Measurements from ENCODE around the gene KIAA1549. TPM values are rescaled to one million over a fixed set of nuclear protein-coding genes. Genes with fewer than 3 reads are reported as not detected.

Gene KIAA1549
- total and polyA plus RNA-seq, 12 donors: 0.49 to 2.1 (median 1.6) TPM

DNA sequence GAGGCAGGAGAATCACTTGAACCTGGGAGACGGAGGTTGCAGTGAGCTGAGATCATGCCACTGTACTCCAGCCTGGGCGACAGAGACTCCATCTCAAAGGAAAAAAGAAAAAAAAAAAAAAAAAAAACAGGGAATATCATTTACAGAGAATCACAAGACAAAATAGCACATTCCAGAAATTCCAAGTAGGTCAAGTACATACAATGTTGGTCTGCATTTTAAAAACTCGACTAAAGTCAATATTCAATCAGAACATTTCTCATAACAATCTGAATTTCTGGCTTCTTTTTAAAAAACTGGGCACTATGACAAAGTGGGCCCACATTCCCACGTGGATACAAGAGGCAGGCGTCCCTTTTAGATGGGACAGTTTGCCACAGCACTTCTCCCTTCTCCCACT lies 41.9 kb upstream of the KIAA1549 start:
- Histone ChIP-seq H3K9me3 (no peaks in the 10 kb centered on the region), H3K27me3 (no peaks in the 10 kb centered on the region), H3K27ac (no peak overlapping the region), H3K4me3 (no peak overlapping the region), H3K36me3 (peaks cover 0 to 82% (median 18%) of the 10 kb centered on the region in 9 donors), H3K4me1 (no peaks in the 10 kb centered on the region)
- intact Hi-C loops (cut with DNase I): loop anchor here in 2 of 10 donors (5.0 kb wide), 2 partner anchors 39 to 54 kb away; no protein-coding TSS in a partner anchor
- TF ChIP-seq, protein P1, sequence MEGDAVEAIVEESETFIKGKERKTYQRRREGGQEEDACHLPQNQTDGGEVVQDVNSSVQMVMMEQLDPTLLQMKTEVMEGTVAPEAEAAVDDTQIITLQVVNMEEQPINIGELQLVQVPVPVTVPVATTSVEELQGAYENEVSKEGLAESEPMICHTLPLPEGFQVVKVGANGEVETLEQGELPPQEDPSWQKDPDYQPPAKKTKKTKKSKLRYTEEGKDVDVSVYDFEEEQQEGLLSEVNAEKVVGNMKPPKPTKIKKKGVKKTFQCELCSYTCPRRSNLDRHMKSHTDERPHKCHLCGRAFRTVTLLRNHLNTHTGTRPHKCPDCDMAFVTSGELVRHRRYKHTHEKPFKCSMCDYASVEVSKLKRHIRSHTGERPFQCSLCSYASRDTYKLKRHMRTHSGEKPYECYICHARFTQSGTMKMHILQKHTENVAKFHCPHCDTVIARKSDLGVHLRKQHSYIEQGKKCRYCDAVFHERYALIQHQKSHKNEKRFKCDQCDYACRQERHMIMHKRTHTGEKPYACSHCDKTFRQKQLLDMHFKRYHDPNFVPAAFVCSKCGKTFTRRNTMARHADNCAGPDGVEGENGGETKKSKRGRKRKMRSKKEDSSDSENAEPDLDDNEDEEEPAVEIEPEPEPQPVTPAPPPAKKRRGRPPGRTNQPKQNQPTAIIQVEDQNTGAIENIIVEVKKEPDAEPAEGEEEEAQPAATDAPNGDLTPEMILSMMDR (IDR thresholded peaks at IDR 0.05): no peak
- WGBS, 2 donors: 76 to 80% methylated on average over 5 of the region's 5 CpGs
- ATAC-seq (no peak), DNase-seq (no peak)

GRCh38 chr7:139022286-139022685 lies 41.1 kb upstream of the KIAA1549 start:
- Histone ChIP-seq H3K4me3 (no peak overlapping the region), H3K9me3 (no peaks in the 10 kb centered on the region), H3K27ac (no peak overlapping the region), H3K36me3 (peaks cover 0 to 74% (median 13%) of the 10 kb centered on the region in 9 donors), H3K27me3 (no peaks in the 10 kb centered on the region), H3K4me1 (peaks cover 0 to 2% (median 0%) of the 10 kb centered on the region in 9 donors)
- intact Hi-C loops (cut with DNase I): loop anchor here in 2 of 10 donors (5.0 kb wide), 2 partner anchors 40 to 55 kb away; no protein-coding TSS in a partner anchor
- DNase-seq (no peak), ATAC-seq (no peak)
- TF ChIP-seq, protein P1 (IDR thresholded peaks at IDR 0.05): no peak
- WGBS, 2 donors: 64 to 92% methylated on average over 4 of the region's 4 CpGs

- ATAC-seq (no peak), DNase-seq (no peak)
- peaks cover 0 to 40% (median 10%) of the 10 kb centered on the region in 9 donors for H3K36me3 ChIP-seq
- no peak overlapping the region for H3K4me3 ChIP-seq
- no peak overlapping the region for H3K27ac ChIP-seq
- H3K27me3 ChIP-seq: peaks cover 0 to 3% (median 0%) of the 10 kb centered on the region in 7 donors
- intact Hi-C loops (cut with DNase I): loop anchor here in 5 of 10 donors (5.0 kb wide), 3 partner anchors 53 to 113 kb away; a partner anchor contains a TSS
- H3K4me1 ChIP-seq: peaks cover 0 to 4% (median 0%) of the 10 kb centered on the region in 9 donors
- H3K9me3 ChIP-seq: no peaks in the 10 kb centered on the region
- TF ChIP-seq, protein P1 (IDR thresholded peaks at IDR 0.05): no peak
- 65 to 73% methylated on average over 3 of the region's 3 CpGs for WGBS, 2 donors
Measured at GRCh38 chr7:139018910-139019309, 37.7 kb upstream of the KIAA1549 start.

GRCh38 chr7:139016931-139017511 lies 35.8 kb upstream of the KIAA1549 start:
- Histone ChIP-seq H3K36me3 (peaks cover 0 to 21% (median 0%) of the 10 kb centered on the region in 9 donors), H3K27me3 (peaks cover 0 to 6% (median 0%) of the 10 kb centered on the region in 7 donors), H3K4me3 (no peak overlapping the region), H3K4me1 (peaks cover 0 to 4% (median 0%) of the 10 kb centered on the region in 9 donors), H3K27ac (no peak overlapping the region), H3K9me3 (no peaks in the 10 kb centered on the region)
- DNase-seq (peak; percentile 35 to 68), ATAC-seq (peak in 7 of 8 donors; percentile 71 to 86 (median 81))
- WGBS, 2 donors: 27 to 28% methylated on average over 7 of the region's 7 CpGs
- TF ChIP-seq, protein P1 (IDR thresholded peaks at IDR 0.05): peak; percentile 33 to 80 (median 69)
- intact Hi-C loops (cut with DNase I): loop anchor here in 9 of 10 donors (1.0 to 5.0 kb wide), 6 partner anchors 55 to 115 kb away; a partner anchor contains a TSS
